ENCODE data around the gene LDHD. TPM values are rescaled to one million over a fixed set of nuclear protein-coding genes. Genes with fewer than 3 reads are reported as not detected.

LDHD gene
- total and polyA plus RNA-seq, 2 of the 13 experiments (the other 11 are each of a cell fraction or from before 2014, with no cell fraction given) = 9.1 to 9.8 TPM

GRCh38 chr16:75078886-75079285 lies 37.7 kb downstream of the LDHD start:
- FAIRE-seq = no peak
- DNase-seq (ENCODE audit: low spot score) = no peak
- Histone ChIP-seq H3K79me2 (ENCODE audit: insufficient read depth, low read length) (peaks cover 91% of the 10 kb centered on the region), H4K20me1 (ENCODE audit: insufficient read depth, low read length) (peaks cover 39% of the 10 kb centered on the region), H3K9me3 (ENCODE audit: low read length) (no peaks in the 10 kb centered on the region), H3K36me3 (replicated peaks in 1 of 2; ENCODE audit: control insufficient read depth in 1 of 2, insufficient read depth in 2 of 2, low read length in 2 of 2) (peaks cover 8 to 11% of the 10 kb centered on the region in 2 experiments; a peak in 2 of 5 replicates), H3K27me3 (ENCODE audit: control insufficient read depth in 1 of 2, insufficient read depth in 2 of 2, low read length in 2 of 2) (no peaks in the 10 kb centered on the region), H3K4me1 (ENCODE audit: insufficient read depth, low read length) (peaks cover 27% of the 10 kb centered on the region), H2AFZ (ENCODE audit: low read length) (no peak overlapping the region), H3K4me2 (ENCODE audit: low read depth, low read length) (no peak overlapping the region), H3K9ac (ENCODE audit: insufficient read depth, low read depth, low read length) (no peak overlapping the region), H3K27ac (ENCODE audit: extremely low read length, insufficient read depth, low read length) (no peak overlapping the region), H3K4me3 (replicated peaks in 1 of 3; ENCODE audit: insufficient read depth in 1 of 3, low read depth in 2 of 3, low read length in 3 of 3) (no peak overlapping the region)
- intact Hi-C loops (cut with micrococcal nuclease; ENCODE audit: unreplicated experiment) = no loop called here
- no peak for ATAC-seq
- ChIA-PET POLR2A (no interaction called here), CTCF (ENCODE audit: low intra/inter-chr PET ratio, low total read pairs) (no interaction called here)
- TF ChIP-seq THAP7 (CRISPR knock-in tag; IDR thresholded peaks at IDR 0.05) (no peak), FOXO1 (CRISPR knock-in tag; IDR thresholded peaks at IDR 0.05) (no peak), IKZF4 (CRISPR knock-in tag; IDR thresholded peaks at IDR 0.05; ENCODE audit: borderline replicate concordance, low read depth, not compliant biosample characterization) (no peak), POLR2A (IDR thresholded peaks at IDR 0.05; ENCODE audit: insufficient read depth in 1 of 2, low read depth in 2 of 2, low read length in 2 of 2) (no peak), ASH2L (IDR thresholded peaks at IDR 0.05; ENCODE audit: insufficient read length, low read depth, low read length) (no peak), RFX5 (IDR thresholded peaks at IDR 0.05; ENCODE audit: low read depth, low read length) (no peak), ZNF292 (CRISPR knock-in tag; IDR thresholded peaks at IDR 0.05; ENCODE audit: borderline replicate concordance, low read depth) (no peak), ZNF605 (CRISPR knock-in tag; IDR thresholded peaks at IDR 0.05) (no peak), JARID2 (CRISPR knock-in tag; IDR thresholded peaks at IDR 0.05; ENCODE audit: insufficient replicate concordance) (no peak), ZNF878 (CRISPR knock-in tag; IDR thresholded peaks at IDR 0.05) (no peak), STAG1 (CRISPR knock-in tag; IDR thresholded peaks at IDR 0.05) (no peak)
- TF ChIP-seq, protein P1, sequence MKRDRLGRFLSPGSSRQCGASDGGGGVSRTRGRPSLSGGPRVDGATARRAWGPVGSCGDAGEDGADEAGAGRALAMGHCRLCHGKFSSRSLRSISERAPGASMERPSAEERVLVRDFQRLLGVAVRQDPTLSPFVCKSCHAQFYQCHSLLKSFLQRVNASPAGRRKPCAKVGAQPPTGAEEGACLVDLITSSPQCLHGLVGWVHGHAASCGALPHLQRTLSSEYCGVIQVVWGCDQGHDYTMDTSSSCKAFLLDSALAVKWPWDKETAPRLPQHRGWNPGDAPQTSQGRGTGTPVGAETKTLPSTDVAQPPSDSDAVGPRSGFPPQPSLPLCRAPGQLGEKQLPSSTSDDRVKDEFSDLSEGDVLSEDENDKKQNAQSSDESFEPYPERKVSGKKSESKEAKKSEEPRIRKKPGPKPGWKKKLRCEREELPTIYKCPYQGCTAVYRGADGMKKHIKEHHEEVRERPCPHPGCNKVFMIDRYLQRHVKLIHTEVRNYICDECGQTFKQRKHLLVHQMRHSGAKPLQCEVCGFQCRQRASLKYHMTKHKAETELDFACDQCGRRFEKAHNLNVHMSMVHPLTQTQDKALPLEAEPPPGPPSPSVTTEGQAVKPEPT (CRISPR knock-in tag; IDR thresholded peaks at IDR 0.05; ENCODE audit: low read depth) = no peak
- TF ChIP-seq, protein P2, sequence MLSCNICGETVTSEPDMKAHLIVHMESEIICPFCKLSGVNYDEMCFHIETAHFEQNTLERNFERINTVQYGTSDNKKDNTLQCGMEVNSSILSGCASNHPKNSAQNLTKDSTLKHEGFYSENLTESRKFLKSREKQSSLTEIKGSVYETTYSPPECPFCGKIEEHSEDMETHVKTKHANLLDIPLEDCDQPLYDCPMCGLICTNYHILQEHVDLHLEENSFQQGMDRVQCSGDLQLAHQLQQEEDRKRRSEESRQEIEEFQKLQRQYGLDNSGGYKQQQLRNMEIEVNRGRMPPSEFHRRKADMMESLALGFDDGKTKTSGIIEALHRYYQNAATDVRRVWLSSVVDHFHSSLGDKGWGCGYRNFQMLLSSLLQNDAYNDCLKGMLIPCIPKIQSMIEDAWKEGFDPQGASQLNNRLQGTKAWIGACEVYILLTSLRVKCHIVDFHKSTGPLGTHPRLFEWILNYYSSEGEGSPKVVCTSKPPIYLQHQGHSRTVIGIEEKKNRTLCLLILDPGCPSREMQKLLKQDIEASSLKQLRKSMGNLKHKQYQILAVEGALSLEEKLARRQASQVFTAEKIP (CRISPR knock-in tag; IDR thresholded peaks at IDR 0.05; ENCODE audit: borderline replicate concordance) = no peak
- 96% methylated on average over 8 of the region's 8 CpGs for WGBS (ENCODE audit: low lambda C conversion rate)
- in situ Hi-C loops (cut with HindIII; ENCODE audit: extremely low pct_ligation_motif_present, low pct_unique_long_range_greater_than_20kb) = no loop called here
- no TSS peak for BruUV-seq (replicated peaks)
